ENCODE data around the gene RPL9. TPM values are rescaled to one million over a fixed set of nuclear protein-coding genes. Genes with fewer than 3 reads are reported as not detected.

Gene RPL9
- total and polyA plus RNA-seq, 2 of the 13 experiments (the other 11 are each of a cell fraction or from before 2014, with no cell fraction given): 993 to 2,148 TPM

- no peak for TF ChIP-seq SOX13 (IDR thresholded peaks at IDR 0.05)
- TF ChIP-seq SOX13 (CRISPR knock-in tag; conservative IDR thresholded peaks at IDR 0.05 in 1 of 2, IDR thresholded peaks at IDR 0.05 in 1 of 2): no peak
- TF ChIP-seq ZNF777 (CRISPR knock-in tag; IDR thresholded peaks at IDR 0.05): no peak
- TF ChIP-seq CBX1 (IDR thresholded peaks at IDR 0.05; ENCODE audit: low read depth): no peak
- TF ChIP-seq ZNF629 (CRISPR knock-in tag; conservative IDR thresholded peaks at IDR 0.05): no peak
- no peak for TF ChIP-seq ZNF264 (CRISPR knock-in tag; IDR thresholded peaks at IDR 0.05)
- no peak for TF ChIP-seq ZNF562 (CRISPR knock-in tag; IDR thresholded peaks at IDR 0.05; ENCODE audit: borderline replicate concordance)
- TF ChIP-seq HIC2 (CRISPR knock-in tag; IDR thresholded peaks at IDR 0.05; ENCODE audit: low read depth): no peak
- peak; percentile 63; the same call in 1 of the 2 replicates for TF ChIP-seq KAT8 (CRISPR knock-in tag; IDR thresholded peaks at IDR 0.05)
- no peak for TF ChIP-seq GTF2F1 (IDR thresholded peaks at IDR 0.05; ENCODE audit: low read length)
- no peak for TF ChIP-seq ZNF468 (CRISPR knock-in tag; IDR thresholded peaks at IDR 0.05)
- peak; percentile 25; the same call in 1 of the 2 replicates for TF ChIP-seq ZMYM2 (CRISPR knock-in tag; IDR thresholded peaks at IDR 0.05)
- TF ChIP-seq RORA (CRISPR knock-in tag; IDR thresholded peaks at IDR 0.05): no peak
- TF ChIP-seq MTF1 (CRISPR knock-in tag; IDR thresholded peaks at IDR 0.05): no peak
- no peak for TF ChIP-seq ZNF704 (CRISPR knock-in tag; IDR thresholded peaks at IDR 0.05; ENCODE audit: borderline replicate concordance)
- no peak for TF ChIP-seq THRA (CRISPR knock-in tag; IDR thresholded peaks at IDR 0.05; ENCODE audit: borderline replicate concordance)
- no peak for TF ChIP-seq PITX1 (CRISPR knock-in tag; IDR thresholded peaks at IDR 0.05)
- no peak for TF ChIP-seq ZBTB44 (CRISPR knock-in tag; IDR thresholded peaks at IDR 0.05)
- TF ChIP-seq ZKSCAN1 (IDR thresholded peaks at IDR 0.05; ENCODE audit: low read length): no peak
- no peak for TF ChIP-seq ZNF160 (CRISPR knock-in tag; IDR thresholded peaks at IDR 0.05)
- no peak for TF ChIP-seq ZBTB34 (CRISPR knock-in tag; IDR thresholded peaks at IDR 0.05)
- no peak for TF ChIP-seq ZZZ3 (CRISPR knock-in tag; IDR thresholded peaks at IDR 0.05; ENCODE audit: borderline replicate concordance)
- no peak for TF ChIP-seq ZNF446 (CRISPR knock-in tag; IDR thresholded peaks at IDR 0.05)
These were observed 10.8 kb upstream of the RPL9 start (continued) for GRCh38 chr4:39469429-39470077.

Data from HepG2 (cell line).